Mesothelial cell of epicardium (in vitro differentiated cells): ENCODE results near the gene FAM200B. TPM values are rescaled to one million over a fixed set of nuclear protein-coding genes. Genes with fewer than 3 reads are reported as not detected.

Experiments used
- DNase-seq, 2 experiments: peaks; one replicate each; pipeline ENCODE4 v3.0.0; 2021; ENCODE audit warnings: low spot score in 2 of 2; ENCODE audit not compliant: unreplicated experiment in 2 of 2
- H3K27ac Mint-ChIP-seq: 2 replicates; pipeline ENCODE4 v1.8.0; 2021; ENCODE audit warnings: mixed read lengths
- H3K27me3 Mint-ChIP-seq: 2 replicates; pipeline ENCODE4 v1.8.0; 2021; ENCODE audit warnings: low read depth, mixed read lengths
- H3K36me3 Mint-ChIP-seq: 2 replicates; pipeline ENCODE4 v1.8.0; 2021; ENCODE audit warnings: mixed read lengths
- H3K4me1 Mint-ChIP-seq: 2 replicates; pipeline ENCODE4 v1.8.0; 2021; ENCODE audit warnings: mixed read lengths
- H3K4me3 Mint-ChIP-seq: 2 replicates; pipeline ENCODE4 v1.8.0; 2021; ENCODE audit warnings: mild to moderate bottlenecking, moderate library complexity, mixed read lengths
- H3K9me3 Mint-ChIP-seq: 2 replicates; pipeline ENCODE4 v1.8.0; 2021; ENCODE audit warnings: mixed read lengths
- CTCF ChIP-seq: fragments of 200-600 bp; sonication (generic); IDR thresholded peaks from one replicate; pipeline ENCODE4 v1.5.0; 2021; ENCODE audit warnings: antibody characterized with exemption; ENCODE audit not compliant: unreplicated experiment
- total RNA-seq: library from RNA; stranded (reverse); gene quantifications from 3 replicates; pipeline ENCODE4 v1.2.1, GENCODE V29; 2021

Gene FAM200B
- total RNA-seq, 1 donor from 2014 or later = 32.0 TPM

- no peaks in the 10 kb centered on the region for H3K9me3 Mint-ChIP-seq
- H3K4me1 Mint-ChIP-seq = peaks cover 22% of the 10 kb centered on the region
- no peak for TF ChIP-seq CTCF
- no peaks in the 10 kb centered on the region for H3K27me3 Mint-ChIP-seq
- H3K27ac Mint-ChIP-seq = peak overlapping the region; percentile 60
- no peak overlapping the region for H3K4me3 Mint-ChIP-seq
- DNase-seq = no peak
- peaks cover 3% of the 10 kb centered on the region for H3K36me3 Mint-ChIP-seq
Observed at GRCh38 chr4:15676039-15676438, 5.6 kb upstream of the FAM200B start.

GRCh38 chr4:15676899-15677298, 4.7 kb upstream of the FAM200B start:
- TF ChIP-seq CTCF = no peak
- H3K9me3 Mint-ChIP-seq = no peaks in the 10 kb centered on the region
- DNase-seq = no peak
- no peaks in the 10 kb centered on the region for H3K27me3 Mint-ChIP-seq
- H3K4me3 Mint-ChIP-seq = no peak overlapping the region
- H3K36me3 Mint-ChIP-seq = no peaks in the 10 kb centered on the region
- H3K27ac Mint-ChIP-seq = no peak overlapping the region
- H3K4me1 Mint-ChIP-seq = peaks cover 22% of the 10 kb centered on the region

- peak overlapping the region; percentile 89 for H3K27ac Mint-ChIP-seq
- peaks cover 25% of the 10 kb centered on the region for H3K4me1 Mint-ChIP-seq
- no peak for DNase-seq
- no peak for TF ChIP-seq CTCF
- no peaks in the 10 kb centered on the region for H3K36me3 Mint-ChIP-seq
- H3K4me3 Mint-ChIP-seq = peak overlapping the region; percentile 34
- no peaks in the 10 kb centered on the region for H3K27me3 Mint-ChIP-seq
- H3K9me3 Mint-ChIP-seq = no peaks in the 10 kb centered on the region
Observed at GRCh38 chr4:15677507-15677988, 4.1 kb upstream of the FAM200B start.

- H3K4me1 Mint-ChIP-seq = peaks cover 43% of the 10 kb centered on the region
Observed at GRCh38 chr4:15681067-15681371, 608 bp upstream of the FAM200B start.

GRCh38 chr4:15682242-15683142, 865 bp downstream of the FAM200B start:
- H3K4me3 Mint-ChIP-seq = peak overlapping the region; percentile 96
- DNase-seq = no peak
- peaks cover 18% of the 10 kb centered on the region for H3K36me3 Mint-ChIP-seq
- peaks cover 37% of the 10 kb centered on the region for H3K4me1 Mint-ChIP-seq
- H3K27ac Mint-ChIP-seq = peak overlapping the region; percentile 100
- TF ChIP-seq CTCF = no peak
- no peaks in the 10 kb centered on the region for H3K9me3 Mint-ChIP-seq
- H3K27me3 Mint-ChIP-seq = no peaks in the 10 kb centered on the region

More at GRCh38 chr4:15681067-15681371, 608 bp upstream of the FAM200B start:
- Mint-ChIP-seq H3K27me3 (no peaks in the 10 kb centered on the region), H3K27ac (peak overlapping the region; percentile 100), H3K9me3 (no peaks in the 10 kb centered on the region), H3K36me3 (peaks cover 6% of the 10 kb centered on the region), H3K4me3 (peak overlapping the region; percentile 96)
- DNase-seq = no peak
- TF ChIP-seq CTCF = no peak
